ENCODE data around the gene HOXA1.

- TF ChIP-seq CTCF (conservative IDR thresholded peaks at IDR 0.05; ENCODE audit: low read depth, low read length) (no peak), EZH2phosphoT487 (IDR thresholded peaks at IDR 0.05; ENCODE audit: borderline replicate concordance, low read length) (no peak)
These were observed 16.4 kb downstream of the HOXA1 start for GRCh38 chr7:27079234-27079975.

Measured in PC-3 (cell line).